B cell (primary cell): Measurements from ENCODE around the gene NUP35. TPM values are rescaled to one million over a fixed set of nuclear protein-coding genes. Genes with fewer than 3 reads are reported as not detected.

Experiments
- ATAC-seq: fragments of 200-7000 bp; cut with Tn5 transposase; one replicate; pipeline ENCODE4 v1.10.0; 2021; ENCODE audit warnings: low read depth, mild to moderate bottlenecking, moderate number of reproducible peaks, moderate library complexity
- CTCF ChIA-PET: fragments of 350-600 bp; sonication (Branson Sonifier 250); formaldehyde crosslinking; loops from one replicate; lab custom pipeline; 2021; ENCODE audit warnings: antibody characterized with exemption, inconsistent platforms; lab: Charles Lee
- POLR2A ChIA-PET: fragments of 350-600 bp; sonication (Branson Sonifier 250); formaldehyde crosslinking; loops from one replicate; lab custom pipeline; 2021; ENCODE audit warnings: antibody characterized with exemption; lab: Charles Lee
- DNase-seq: peaks from one replicate; pipeline ENCODE4 v3.0.0; 2013
- H2AFZ ChIP-seq: 2 replicates; pipeline ENCODE4 v1.6.1; 2012; ENCODE audit warnings: mild to moderate bottlenecking, low read depth, low read length; ENCODE audit not compliant: insufficient read depth, poor library complexity, severe bottlenecking
- H3K27ac ChIP-seq, 2 donors: 1 replicate in 1 of 2; 2 replicates in 1 of 2; pipeline ENCODE4 v1.5.1; 2012 to 2013; ENCODE audit warnings: low read length in 2 of 2, mild to moderate bottlenecking in 2 of 2, moderate library complexity in 1 of 2
- H3K27me3 ChIP-seq, 4 experiments: fragments of 200-600 bp in 1 of 4; sonication (generic) in 1 of 4; replicated peaks in 1 of 4; 1 replicate in 2 of 4; 2 replicates in 2 of 4; pipeline versions ENCODE4 v1.6.1 to v1.7.0; 2013 to 2016; ENCODE audit warnings: low read length in 3 of 4, mild to moderate bottlenecking in 2 of 4, mixed read lengths in 1 of 4, moderate library complexity in 1 of 4; ENCODE audit not compliant: insufficient read depth in 4 of 4, control insufficient read depth in 3 of 4; ENCODE audit errors: control extremely low read depth in 1 of 4
- H3K36me3 ChIP-seq, 2 experiments: replicated peaks in 1 of 2; 1 replicate in 1 of 2; 2 replicates in 1 of 2; pipeline versions ENCODE4 v1.6.1 to v1.7.1; 2013; ENCODE audit warnings: low read length in 1 of 2; ENCODE audit not compliant: insufficient read depth in 2 of 2, control insufficient read depth in 1 of 2; ENCODE audit errors: control extremely low read depth in 1 of 2, extremely low read depth in 1 of 2
- H3K4me1 ChIP-seq, 2 donors: fragments of 200-600 bp in 1 of 2; sonication (generic) in 1 of 2; 1 replicate in 1 of 2; 2 replicates in 1 of 2; pipeline versions ENCODE4 v1.5.1 to v1.6.1; 2013 to 2017; ENCODE audit warnings: low read length in 2 of 2; ENCODE audit not compliant: control insufficient read depth in 2 of 2, insufficient read depth in 2 of 2
- H3K4me2 ChIP-seq: replicated peaks from 2 replicates; pipeline ENCODE3; 2012; ENCODE audit warnings: mild to moderate bottlenecking, low read depth, low read length; ENCODE audit not compliant: poor library complexity, severe bottlenecking
- H3K4me3 ChIP-seq, 5 experiments: fragments of 200-600 bp in 1 of 5; sonication (generic) in 1 of 5; 1 replicate in 3 of 5; 2 replicates in 2 of 5; pipeline versions ENCODE4 v1.5.1 to v1.7.0; 2011 to 2016; ENCODE audit warnings: low read length in 4 of 5, mild to moderate bottlenecking in 4 of 5, low read depth in 2 of 5, control low read depth in 1 of 5, moderate library complexity in 1 of 5; ENCODE audit not compliant: insufficient read depth in 1 of 5; ENCODE audit errors: control extremely low read depth in 1 of 5, extremely low read depth in 1 of 5
- H3K79me2 ChIP-seq: fragments of 200-600 bp; sonication (generic); one replicate; pipeline ENCODE4 v1.6.0; 2016; ENCODE audit warnings: low read length; ENCODE audit not compliant: control insufficient read depth, insufficient read depth
- H3K9ac ChIP-seq: fragments of 200-600 bp; sonication (generic); 2 replicates; pipeline ENCODE4 v1.6.1; 2017; ENCODE audit warnings: mild to moderate bottlenecking, low read length, moderate library complexity
- H3K9me3 ChIP-seq, 3 donors: one replicate each; pipeline versions ENCODE4 v1.6.1 to v1.7.1; 2013; ENCODE audit warnings: low read length in 2 of 3; ENCODE audit not compliant: control insufficient read depth in 2 of 3, insufficient read depth in 1 of 3; ENCODE audit errors: control extremely low read depth in 1 of 3
- H4K20me1 ChIP-seq: 2 replicates; pipeline ENCODE4 v1.6.0; 2012; ENCODE audit warnings: mild to moderate bottlenecking, low read length; ENCODE audit not compliant: insufficient read depth, control insufficient read depth, poor library complexity, severe bottlenecking
- H3K27ac Mint-ChIP-seq: one replicate; pipeline ENCODE4 v1.8.0; 2021; ENCODE audit warnings: mixed read lengths
- H3K27me3 Mint-ChIP-seq: one replicate; pipeline ENCODE4 v1.8.0; 2021; ENCODE audit warnings: mixed read lengths
- H3K4me1 Mint-ChIP-seq: one replicate; pipeline ENCODE4 v1.8.0; 2021; ENCODE audit warnings: mixed read lengths
- H3K4me3 Mint-ChIP-seq: one replicate; pipeline ENCODE4 v1.8.0; 2021; ENCODE audit warnings: mixed read lengths
- H3K9me3 Mint-ChIP-seq: one replicate; pipeline ENCODE4 v1.8.0; 2022; ENCODE audit warnings: mixed read lengths; ENCODE audit not compliant: insufficient read depth
- CTCF ChIP-seq: fragments of 200-600 bp; IDR thresholded peaks from one replicate; pipeline ENCODE4 v1.8.0; 2022; ENCODE audit warnings: antibody characterized with exemption, mild to moderate bottlenecking
- EZH2 ChIP-seq: IDR thresholded peaks from 2 replicates; pipeline ENCODE4 v1.6.1; 2012; ENCODE audit warnings: borderline replicate concordance, low read depth, mild to moderate bottlenecking, moderate library complexity, low read length; ENCODE audit not compliant: insufficient read depth, poor library complexity, severe bottlenecking
- WGBS: methylation state at CpG from one replicate; pipeline ENCODE4 v1.1.5; 2013; ENCODE audit warnings: missing lambda C conversion rate; ENCODE audit not compliant: insufficient coverage; 5-methylcytosine and 5-hydroxymethylcytosine counted together
- intact Hi-C: fragments of 100-400 bp; cut with micrococcal nuclease; formaldehyde crosslinking; loops from one replicate; pipeline ENCODE4 v1.10.0; 2022
- polyA plus RNA-seq: library from polyadenylated mRNA; depleted of rRNA; stranded (reverse); fragments of >200 nt; gene quantifications from 2 replicates; pipeline ENCODE4 v1.2.3, GENCODE V29; 2012
- total RNA-seq, 2 donors: library from RNA; stranded (reverse); fragments of 120-200 nt in 1 of 2; gene quantifications; 1 replicate in 1 of 2; 2 replicates in 1 of 2; pipeline versions ENCODE4 v1.2.3 to v1.2.4, GENCODE V29; 2013 to 2022

NUP35 gene
- total and polyA plus RNA-seq, 2 donors (not counting 1 experiment from before 2014, with no cell fraction given), result 8.3 to 26.0 TPM

GRCh38 chr2:183093857-183094657, 30.2 kb upstream of the NUP35 start:
- Mint-ChIP-seq H3K4me3 (no peak overlapping the region), H3K27ac (no peak overlapping the region), H3K9me3 (no peaks in the 10 kb centered on the region), H3K27me3 (no peaks in the 10 kb centered on the region), H3K4me1 (peaks cover 4% of the 10 kb centered on the region)
- intact Hi-C loops, result loop anchor here (1.0 kb wide), 1 partner anchor 427 kb away; no protein-coding TSS in a partner anchor
- Histone ChIP-seq H4K20me1 (no peaks in the 10 kb centered on the region), H3K36me3 (no peaks in the 10 kb centered on the region), H3K27ac (no peak overlapping the region), H3K27me3 (no peaks in the 10 kb centered on the region), H3K4me3 (no peak overlapping the region), H3K9me3 (no peaks in the 10 kb centered on the region), H3K4me2 (no peak overlapping the region), H3K4me1 (no peaks in the 10 kb centered on the region), H3K79me2 (no peaks in the 10 kb centered on the region), H3K9ac (no peak overlapping the region), H2AFZ (no peak overlapping the region)
- WGBS, result no CpG with 5 or more reads among the region's 2 CpGs
- ChIA-PET POLR2A (no interaction called here), CTCF (interaction anchor here (0.7 to 1.0 kb wide), 2 partner anchors 428 to 907 kb away, joined by 3 read pairs; no protein-coding TSS in a partner anchor)
- ATAC-seq (no peak), DNase-seq (no peak)
- TF ChIP-seq CTCF, result no peak
- no peak for TF ChIP-seq EZH2

- no peak overlapping the region for H3K9ac ChIP-seq
- H3K4me3 Mint-ChIP-seq, result no peak overlapping the region
- H4K20me1 ChIP-seq, result no peaks in the 10 kb centered on the region
- no peaks in the 10 kb centered on the region for H3K4me1 Mint-ChIP-seq
- no peak overlapping the region for H3K4me2 ChIP-seq
- no peaks in the 10 kb centered on the region for H3K9me3 ChIP-seq
- no peak overlapping the region for H3K27ac ChIP-seq
- peaks cover 24% of the 10 kb centered on the region for H3K27me3 Mint-ChIP-seq
- no peaks in the 10 kb centered on the region for H3K79me2 ChIP-seq
- TF ChIP-seq CTCF, result no peak
- TF ChIP-seq EZH2, result no peak
- CTCF ChIA-PET, result no interaction called here
- H3K27me3 ChIP-seq, result no peaks in the 10 kb centered on the region
- intact Hi-C loops, result no loop called here
- no peaks in the 10 kb centered on the region for H3K9me3 Mint-ChIP-seq
- H3K4me3 ChIP-seq, result no peak overlapping the region
- DNase-seq, result no peak
- 93% methylated on average over 3 of the region's 4 CpGs for WGBS
- POLR2A ChIA-PET, result no interaction called here
- H2AFZ ChIP-seq, result no peak overlapping the region
- no peaks in the 10 kb centered on the region for H3K36me3 ChIP-seq
- no peak for ATAC-seq
- no peak overlapping the region for H3K27ac Mint-ChIP-seq
- H3K4me1 ChIP-seq, result no peaks in the 10 kb centered on the region
Measured at GRCh38 chr2:183105402-183106134, 18.7 kb upstream of the NUP35 start.
